ENCODE data around the gene TMEM196. TPM values are rescaled to one million over a fixed set of nuclear protein-coding genes. Genes with fewer than 3 reads are reported as not detected.

TMEM196 gene
- total and polyA plus RNA-seq, 2 experiments from 2014 or later: 0.11 TPM; not detected in 1

DNA sequence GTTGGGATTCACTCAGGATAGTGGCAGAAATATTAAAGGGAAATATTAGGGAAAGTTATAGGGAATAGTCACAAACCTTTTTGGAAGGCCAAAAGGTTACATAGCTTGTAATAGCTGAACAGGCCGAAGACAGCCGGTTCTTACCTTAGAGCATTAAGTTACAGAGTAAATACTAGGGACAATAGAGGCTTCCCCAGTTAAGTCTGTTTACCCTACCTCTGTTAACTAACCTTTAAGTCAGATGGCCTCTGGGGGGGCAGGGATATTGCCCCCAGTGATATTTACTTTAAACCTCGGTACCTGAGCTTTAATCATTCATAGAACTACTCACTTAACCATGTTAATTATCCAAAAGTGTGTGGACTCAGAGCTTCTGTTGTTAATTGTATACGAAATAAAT, 71.9 kb downstream of the TMEM196 start:
- no peak for TF ChIP-seq EZH2phosphoT487 (IDR thresholded peaks at IDR 0.05; ENCODE audit: unreplicated experiment)
- no peak overlapping the region for H3K4me3 Mint-ChIP-seq
- peaks cover 13% of the 10 kb centered on the region; the same call in 2 of the 3 replicates for H3K36me3 Mint-ChIP-seq (ENCODE audit: low read depth)
- Histone ChIP-seq H3F3A (replicated peaks; ENCODE audit: low read depth) (no peaks in the 10 kb centered on the region), H3K4me2 (no peak overlapping the region), H3K27me3 (ENCODE audit: insufficient read depth) (no peaks in the 10 kb centered on the region), H3K27ac (ENCODE audit: low read depth) (no peak overlapping the region), H4K20me1 (replicated peaks; ENCODE audit: insufficient read depth) (peaks cover 7% of the 10 kb centered on the region; the same call in 1 of the 2 replicates), H3K36me3 (ENCODE audit: insufficient read depth) (peaks cover 4% of the 10 kb centered on the region; the same call in 1 of the 2 replicates), H3K4me1 (ENCODE audit: insufficient read depth) (peaks cover 4% of the 10 kb centered on the region; the same call in 1 of the 2 replicates), H2AFZ (no peak overlapping the region), H3K79me2 (replicated peaks; ENCODE audit: insufficient read depth) (peaks cover 57% of the 10 kb centered on the region), H3K4me3 (no peak overlapping the region), H3K9me2 (ENCODE audit: insufficient read depth) (no peaks in the 10 kb centered on the region)
- H3K27ac Mint-ChIP-seq: no peak overlapping the region
- no peak for ATAC-seq
- DNase-seq (ENCODE audit: low spot score): no peak
- H3K9me3 Mint-ChIP-seq: no peaks in the 10 kb centered on the region
- H3K27me3 Mint-ChIP-seq (ENCODE audit: insufficient read depth, low read depth, poor library complexity): no peaks in the 10 kb centered on the region
- peaks cover 9% of the 10 kb centered on the region for H3K4me1 Mint-ChIP-seq

DNA sequence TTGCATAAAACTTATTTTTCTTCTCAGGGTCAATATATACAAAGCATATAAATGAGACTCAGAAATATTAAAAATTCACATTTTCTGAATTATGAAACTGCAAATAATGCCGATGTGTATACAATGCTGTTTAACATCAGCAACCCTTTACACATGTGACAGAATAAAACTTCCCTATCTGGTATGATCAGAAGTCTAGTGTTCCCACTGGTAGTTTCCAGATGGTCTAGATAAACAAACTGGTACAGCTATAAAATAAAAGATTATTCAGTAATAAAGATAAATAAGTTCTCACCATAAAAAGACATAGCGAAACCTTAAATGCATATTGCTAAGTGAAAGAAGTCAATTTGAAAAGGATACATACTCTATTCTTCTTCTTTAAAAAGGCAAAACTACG, 72.5 kb downstream of the TMEM196 start:
- ATAC-seq (no peak), DNase-seq (ENCODE audit: low spot score) (no peak)
- Histone ChIP-seq H3K27me3 (ENCODE audit: insufficient read depth) (no peaks in the 10 kb centered on the region), H4K20me1 (replicated peaks; ENCODE audit: insufficient read depth) (peaks cover 7% of the 10 kb centered on the region; the same call in 1 of the 2 replicates), H2AFZ (no peak overlapping the region), H3K79me2 (replicated peaks; ENCODE audit: insufficient read depth) (peaks cover 52% of the 10 kb centered on the region), H3K9me2 (ENCODE audit: insufficient read depth) (no peaks in the 10 kb centered on the region), H3K4me2 (no peak overlapping the region), H3K4me3 (no peak overlapping the region), H3F3A (replicated peaks; ENCODE audit: low read depth) (no peaks in the 10 kb centered on the region), H3K4me1 (ENCODE audit: insufficient read depth) (no peaks in the 10 kb centered on the region), H3K27ac (ENCODE audit: low read depth) (no peak overlapping the region), H3K36me3 (ENCODE audit: insufficient read depth) (peaks cover 4% of the 10 kb centered on the region; the same call in 1 of the 2 replicates)
- Mint-ChIP-seq H3K4me1 (peaks cover 5% of the 10 kb centered on the region), H3K4me3 (no peak overlapping the region), H3K27me3 (ENCODE audit: insufficient read depth, low read depth, poor library complexity) (no peaks in the 10 kb centered on the region), H3K36me3 (ENCODE audit: low read depth) (peaks cover 13% of the 10 kb centered on the region; the same call in 2 of the 3 replicates), H3K9me3 (no peaks in the 10 kb centered on the region), H3K27ac (no peak overlapping the region)
- TF ChIP-seq ZNF114 (CRISPR knock-in tag; IDR thresholded peaks at IDR 0.05) (no peak), CTCF (conservative IDR thresholded peaks at IDR 0.05; ENCODE audit: low read depth in 2 of 2) (no peak), CREB1 (CRISPR knock-in tag; IDR thresholded peaks at IDR 0.05; ENCODE audit: low read depth) (no peak), POLR2AphosphoS5 (IDR thresholded peaks at IDR 0.05; ENCODE audit: low read depth) (no peak), JUNB (IDR thresholded peaks at IDR 0.05; ENCODE audit: unreplicated experiment) (no peak), STAT1 (IDR thresholded peaks at IDR 0.05; ENCODE audit: unreplicated experiment) (no peak), ZNF331 (CRISPR knock-in tag; IDR thresholded peaks at IDR 0.05; ENCODE audit: low read depth) (no peak)
- TF ChIP-seq, protein P1, sequence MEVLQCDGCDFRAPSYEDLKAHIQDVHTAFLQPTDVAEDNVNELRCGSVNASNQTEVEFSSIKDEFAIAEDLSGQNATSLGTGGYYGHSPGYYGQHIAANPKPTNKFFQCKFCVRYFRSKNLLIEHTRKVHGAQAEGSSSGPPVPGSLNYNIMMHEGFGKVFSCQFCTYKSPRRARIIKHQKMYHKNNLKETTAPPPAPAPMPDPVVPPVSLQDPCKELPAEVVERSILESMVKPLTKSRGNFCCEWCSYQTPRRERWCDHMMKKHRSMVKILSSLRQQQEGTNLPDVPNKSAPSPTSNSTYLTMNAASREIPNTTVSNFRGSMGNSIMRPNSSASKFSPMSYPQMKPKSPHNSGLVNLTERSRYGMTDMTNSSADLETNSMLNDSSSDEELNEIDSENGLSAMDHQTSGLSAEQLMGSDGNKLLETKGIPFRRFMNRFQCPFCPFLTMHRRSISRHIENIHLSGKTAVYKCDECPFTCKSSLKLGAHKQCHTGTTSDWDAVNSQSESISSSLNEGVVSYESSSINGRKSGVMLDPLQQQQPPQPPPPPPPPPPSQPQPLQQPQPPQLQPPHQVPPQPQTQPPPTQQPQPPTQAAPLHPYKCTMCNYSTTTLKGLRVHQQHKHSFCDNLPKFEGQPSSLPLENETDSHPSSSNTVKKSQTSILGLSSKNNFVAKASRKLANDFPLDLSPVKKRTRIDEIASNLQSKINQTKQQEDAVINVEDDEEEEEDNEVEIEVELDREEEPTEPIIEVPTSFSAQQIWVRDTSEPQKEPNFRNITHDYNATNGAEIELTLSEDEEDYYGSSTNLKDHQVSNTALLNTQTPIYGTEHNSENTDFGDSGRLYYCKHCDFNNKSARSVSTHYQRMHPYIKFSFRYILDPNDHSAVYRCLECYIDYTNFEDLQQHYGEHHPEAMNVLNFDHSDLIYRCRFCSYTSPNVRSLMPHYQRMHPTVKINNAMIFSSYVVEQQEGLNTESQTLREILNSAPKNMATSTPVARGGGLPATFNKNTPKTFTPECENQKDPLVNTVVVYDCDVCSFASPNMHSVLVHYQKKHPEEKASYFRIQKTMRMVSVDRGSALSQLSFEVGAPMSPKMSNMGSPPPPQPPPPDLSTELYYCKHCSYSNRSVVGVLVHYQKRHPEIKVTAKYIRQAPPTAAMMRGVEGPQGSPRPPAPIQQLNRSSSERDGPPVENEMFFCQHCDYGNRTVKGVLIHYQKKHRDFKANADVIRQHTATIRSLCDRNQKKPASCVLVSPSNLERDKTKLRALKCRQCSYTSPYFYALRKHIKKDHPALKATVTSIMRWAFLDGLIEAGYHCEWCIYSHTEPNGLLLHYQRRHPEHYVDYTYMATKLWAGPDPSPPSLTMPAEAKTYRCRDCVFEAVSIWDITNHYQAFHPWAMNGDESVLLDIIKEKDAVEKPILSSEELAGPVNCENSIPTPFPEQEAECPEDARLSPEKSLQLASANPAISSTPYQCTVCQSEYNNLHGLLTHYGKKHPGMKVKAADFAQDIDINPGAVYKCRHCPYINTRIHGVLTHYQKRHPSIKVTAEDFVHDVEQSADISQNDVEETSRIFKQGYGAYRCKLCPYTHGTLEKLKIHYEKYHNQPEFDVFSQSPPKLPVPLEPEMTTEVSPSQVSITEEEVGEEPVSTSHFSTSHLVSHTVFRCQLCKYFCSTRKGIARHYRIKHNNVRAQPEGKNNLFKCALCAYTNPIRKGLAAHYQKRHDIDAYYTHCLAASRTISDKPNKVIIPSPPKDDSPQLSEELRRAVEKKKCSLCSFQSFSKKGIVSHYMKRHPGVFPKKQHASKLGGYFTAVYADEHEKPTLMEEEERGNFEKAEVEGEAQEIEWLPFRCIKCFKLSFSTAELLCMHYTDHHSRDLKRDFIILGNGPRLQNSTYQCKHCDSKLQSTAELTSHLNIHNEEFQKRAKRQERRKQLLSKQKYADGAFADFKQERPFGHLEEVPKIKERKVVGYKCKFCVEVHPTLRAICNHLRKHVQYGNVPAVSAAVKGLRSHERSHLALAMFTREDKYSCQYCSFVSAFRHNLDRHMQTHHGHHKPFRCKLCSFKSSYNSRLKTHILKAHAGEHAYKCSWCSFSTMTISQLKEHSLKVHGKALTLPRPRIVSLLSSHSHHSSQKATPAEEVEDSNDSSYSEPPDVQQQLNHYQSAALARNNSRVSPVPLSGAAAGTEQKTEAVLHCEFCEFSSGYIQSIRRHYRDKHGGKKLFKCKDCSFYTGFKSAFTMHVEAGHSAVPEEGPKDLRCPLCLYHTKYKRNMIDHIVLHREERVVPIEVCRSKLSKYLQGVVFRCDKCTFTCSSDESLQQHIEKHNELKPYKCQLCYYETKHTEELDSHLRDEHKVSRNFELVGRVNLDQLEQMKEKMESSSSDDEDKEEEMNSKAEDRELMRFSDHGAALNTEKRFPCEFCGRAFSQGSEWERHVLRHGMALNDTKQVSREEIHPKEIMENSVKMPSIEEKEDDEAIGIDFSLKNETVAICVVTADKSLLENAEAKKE (CRISPR knock-in tag; IDR thresholded peaks at IDR 0.05): no peak
- TF ChIP-seq, protein P2, sequence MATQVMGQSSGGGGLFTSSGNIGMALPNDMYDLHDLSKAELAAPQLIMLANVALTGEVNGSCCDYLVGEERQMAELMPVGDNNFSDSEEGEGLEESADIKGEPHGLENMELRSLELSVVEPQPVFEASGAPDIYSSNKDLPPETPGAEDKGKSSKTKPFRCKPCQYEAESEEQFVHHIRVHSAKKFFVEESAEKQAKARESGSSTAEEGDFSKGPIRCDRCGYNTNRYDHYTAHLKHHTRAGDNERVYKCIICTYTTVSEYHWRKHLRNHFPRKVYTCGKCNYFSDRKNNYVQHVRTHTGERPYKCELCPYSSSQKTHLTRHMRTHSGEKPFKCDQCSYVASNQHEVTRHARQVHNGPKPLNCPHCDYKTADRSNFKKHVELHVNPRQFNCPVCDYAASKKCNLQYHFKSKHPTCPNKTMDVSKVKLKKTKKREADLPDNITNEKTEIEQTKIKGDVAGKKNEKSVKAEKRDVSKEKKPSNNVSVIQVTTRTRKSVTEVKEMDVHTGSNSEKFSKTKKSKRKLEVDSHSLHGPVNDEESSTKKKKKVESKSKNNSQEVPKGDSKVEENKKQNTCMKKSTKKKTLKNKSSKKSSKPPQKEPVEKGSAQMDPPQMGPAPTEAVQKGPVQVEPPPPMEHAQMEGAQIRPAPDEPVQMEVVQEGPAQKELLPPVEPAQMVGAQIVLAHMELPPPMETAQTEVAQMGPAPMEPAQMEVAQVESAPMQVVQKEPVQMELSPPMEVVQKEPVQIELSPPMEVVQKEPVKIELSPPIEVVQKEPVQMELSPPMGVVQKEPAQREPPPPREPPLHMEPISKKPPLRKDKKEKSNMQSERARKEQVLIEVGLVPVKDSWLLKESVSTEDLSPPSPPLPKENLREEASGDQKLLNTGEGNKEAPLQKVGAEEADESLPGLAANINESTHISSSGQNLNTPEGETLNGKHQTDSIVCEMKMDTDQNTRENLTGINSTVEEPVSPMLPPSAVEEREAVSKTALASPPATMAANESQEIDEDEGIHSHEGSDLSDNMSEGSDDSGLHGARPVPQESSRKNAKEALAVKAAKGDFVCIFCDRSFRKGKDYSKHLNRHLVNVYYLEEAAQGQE (IDR thresholded peaks at IDR 0.05; ENCODE audit: unreplicated experiment): no peak

Measured in GM23338 (cell line).